NOMO-1 treated with dmso at 0.1 percent for 144 hours (cell line): ENCODE measurements around the gene PAK2.
"Not testable (repeated sequence)": the region's sequence is repeated elsewhere in the genome, so short reads cannot be mapped to it uniquely, and the experiment has no call there.

Experiments used
- DNase-seq: peaks from one replicate; lab custom pipeline; 2025; ENCODE audit not compliant: unreplicated experiment; lab: John Stamatoyannopoulos, UW

Gene PAK2

DNA sequence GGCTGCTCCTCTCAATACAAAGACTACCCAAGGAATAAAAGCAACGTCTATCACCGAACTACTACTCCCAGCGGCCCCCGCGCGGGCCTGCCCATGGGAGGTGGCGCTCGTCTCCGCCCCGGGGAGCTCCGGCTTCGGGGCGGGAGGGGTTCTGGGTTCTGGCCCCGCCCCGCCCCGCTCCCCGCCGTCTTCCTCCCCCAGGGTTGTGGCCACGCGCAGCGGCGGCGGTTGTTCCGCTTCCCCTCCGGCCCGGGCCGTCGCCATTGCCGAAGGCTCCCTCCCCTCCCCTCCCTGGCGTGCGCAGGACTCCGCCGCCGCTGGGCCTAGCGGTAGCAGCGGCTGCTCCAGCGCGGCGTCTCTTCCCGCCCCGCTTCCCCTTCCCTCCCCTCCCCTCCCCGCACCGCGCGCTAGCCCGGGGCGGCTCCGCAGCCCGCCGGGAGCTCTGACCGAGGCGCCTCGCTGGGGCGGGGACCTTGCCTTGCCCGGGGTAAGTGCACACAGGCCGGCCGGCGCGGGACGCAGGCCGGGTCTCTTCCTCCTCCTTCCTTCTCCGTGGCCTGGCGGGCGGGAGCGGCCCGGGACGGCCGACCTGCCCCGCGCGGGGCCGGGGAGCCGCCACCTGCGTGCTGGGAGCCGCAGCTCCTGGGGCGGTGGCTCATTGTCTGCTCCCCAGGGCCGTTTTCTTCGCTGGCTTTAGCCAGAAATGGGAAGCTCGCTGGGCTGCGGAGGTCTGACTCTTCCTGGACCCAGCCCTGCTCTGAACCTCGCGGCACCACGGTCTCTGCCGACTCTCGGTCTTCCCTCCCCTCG is at the start of gene PAK2:
TSS of gene PAK2 (plus strand) at position 187 of the 810 bp plus-strand sequence. CDS start 42,790 bp downstream, outside the sequence.
- DNase-seq = peak; percentile 97

DNA sequence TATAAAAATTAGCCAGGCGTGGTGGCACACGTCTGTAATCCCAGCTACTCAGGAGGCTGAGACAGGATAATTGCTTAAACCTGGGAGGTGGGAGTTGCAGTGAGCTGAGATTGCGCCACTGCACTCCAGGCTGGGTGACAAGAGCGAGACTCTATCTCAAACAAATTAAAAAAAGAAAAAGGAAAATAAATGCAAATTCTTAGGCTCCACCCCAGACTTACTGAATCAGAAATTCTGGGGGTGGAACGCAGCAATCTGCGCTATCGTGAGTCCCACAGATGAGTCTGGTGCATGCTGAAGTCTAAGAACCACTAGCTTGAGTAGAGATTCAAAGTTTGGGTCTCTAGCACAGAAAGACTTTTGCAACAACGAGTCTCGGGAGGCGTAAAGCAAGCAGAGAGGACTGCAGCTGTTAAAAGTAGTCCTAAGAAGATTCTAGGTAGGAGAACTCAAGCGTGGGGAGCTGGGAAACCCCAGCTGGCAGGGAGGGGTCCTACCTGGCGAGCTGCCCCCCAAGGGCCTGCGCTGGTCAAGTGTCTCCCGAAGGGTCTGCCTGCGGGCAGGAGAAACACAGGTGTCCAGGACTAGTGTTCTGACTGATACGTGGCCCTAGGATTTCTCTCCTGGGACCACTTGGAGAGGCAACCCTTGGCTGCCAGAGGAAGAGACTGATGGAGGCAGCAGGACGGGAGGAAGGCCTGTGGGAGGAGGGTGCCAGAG is 49.6 kb upstream of the PAK2 start:
- DNase-seq = no peak

DNA sequence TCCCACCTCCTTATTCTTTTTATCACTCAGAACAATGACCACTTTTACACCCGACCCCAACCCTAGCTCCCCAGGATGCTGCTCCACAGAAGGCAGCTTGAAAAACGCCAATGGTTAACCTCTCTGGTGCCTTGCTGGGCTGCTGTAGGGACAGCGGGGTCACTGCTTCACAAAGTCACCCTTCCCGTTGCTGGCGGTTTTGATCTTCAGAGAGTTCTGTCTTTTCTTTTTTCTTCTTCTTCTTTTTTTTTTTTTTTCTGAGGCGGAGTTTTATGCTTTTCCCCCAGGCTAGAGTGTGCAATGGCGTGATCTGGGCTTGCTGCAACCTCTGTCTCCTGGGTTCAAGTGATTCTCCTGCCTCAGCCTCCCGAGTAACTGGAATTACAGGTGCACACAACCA is 48.3 kb upstream of the PAK2 start:
- DNase-seq = peak; percentile 27

DNA sequence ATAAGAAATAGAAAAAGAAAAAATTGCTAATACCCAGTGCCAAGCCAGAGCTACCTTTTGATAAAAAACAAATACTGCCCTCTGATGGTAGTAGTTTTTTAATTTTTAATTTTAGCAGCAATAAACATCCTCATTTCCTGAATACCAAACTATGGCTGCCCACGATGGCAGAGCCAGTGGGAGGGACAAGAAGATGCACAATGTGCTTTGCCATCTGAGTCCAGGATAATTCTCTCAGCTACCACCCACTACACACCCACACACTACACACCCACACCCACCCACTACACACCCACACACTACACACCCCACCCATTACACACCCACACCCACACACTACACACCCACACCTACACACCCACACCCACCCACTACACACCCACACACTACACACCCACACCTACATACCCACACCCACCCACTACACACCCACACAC is 45.4 kb upstream of the PAK2 start:
- DNase-seq = peak; percentile 23

DNA sequence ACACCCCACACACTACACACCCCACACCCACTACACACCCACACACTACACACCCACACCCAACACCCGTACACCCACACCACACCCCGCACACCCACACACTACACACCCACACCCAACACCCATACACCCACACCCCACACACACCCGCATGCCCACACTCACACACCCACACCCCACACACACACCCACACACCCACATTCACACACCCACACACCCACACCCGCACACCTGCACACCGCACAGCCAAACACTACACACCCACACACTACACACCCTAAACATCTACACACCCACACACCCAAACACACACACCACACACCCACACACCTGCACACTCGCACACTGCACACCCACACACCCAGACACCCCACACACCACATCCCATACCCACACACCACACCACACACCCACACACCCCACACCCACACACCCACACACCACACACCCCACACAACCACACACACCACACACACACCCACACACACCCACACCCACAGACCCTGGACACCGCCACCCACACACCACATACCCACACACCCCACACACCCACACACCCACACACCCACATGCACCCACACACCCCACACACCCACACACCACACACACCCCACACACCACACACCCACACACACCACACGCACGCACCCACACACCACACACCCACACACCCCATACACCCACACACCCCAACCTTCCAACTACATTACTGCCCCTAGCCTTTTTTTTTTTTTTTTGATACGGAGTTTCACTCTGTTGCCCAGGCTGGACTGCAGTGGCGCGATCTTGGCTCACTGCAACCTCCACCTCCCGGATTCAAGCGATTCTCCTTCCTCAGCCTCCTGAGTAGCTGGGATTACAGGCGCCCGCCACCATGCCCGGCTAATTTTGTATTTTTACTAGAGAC is 44.5 kb upstream of the PAK2 start:
- DNase-seq = no peak

DNA sequence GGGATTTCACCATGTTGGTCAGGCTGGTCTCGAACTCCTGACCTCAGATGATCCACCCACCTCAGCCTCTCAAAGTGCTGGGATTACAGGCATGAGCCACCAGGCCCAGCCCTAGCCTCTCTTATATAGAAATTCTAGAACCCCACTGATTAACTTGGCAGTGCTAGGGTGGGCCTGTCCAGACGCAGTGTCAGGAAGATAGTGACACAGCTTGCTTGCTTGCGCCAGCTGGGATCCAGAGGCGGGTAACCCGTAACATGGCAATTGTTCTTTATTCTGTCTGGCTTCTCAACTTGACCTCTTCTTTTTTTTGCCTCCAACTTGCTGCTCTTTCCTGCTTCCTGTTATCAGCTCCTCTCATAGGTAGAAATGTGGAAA is 43.8 kb upstream of the PAK2 start:
- DNase-seq = no peak

- DNase-seq = no peak
Observed at GRCh38 chr3:196697270-196697669, 42.4 kb upstream of the PAK2 start.

GRCh38 chr3:196699749-196700148 is 39.9 kb upstream of the PAK2 start:
- no peak for DNase-seq

DNA sequence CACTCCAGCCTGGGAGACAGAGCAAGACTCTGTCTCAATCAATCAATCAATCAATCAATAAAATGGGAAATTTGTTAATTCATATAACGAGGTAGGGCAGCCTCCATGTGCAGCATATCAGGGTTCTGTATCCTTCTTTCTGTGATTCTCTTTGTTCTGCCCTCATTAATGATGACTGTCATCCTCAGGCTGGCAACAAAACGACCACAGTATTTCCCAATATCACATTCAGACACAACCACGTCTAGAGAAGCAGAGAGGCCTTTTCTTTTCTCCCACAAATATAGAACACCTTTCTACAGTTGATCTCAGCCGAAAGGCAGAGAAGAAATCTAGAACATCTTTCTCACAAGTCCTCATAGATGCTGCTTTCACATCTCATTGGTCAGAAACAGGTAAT is 38.9 kb upstream of the PAK2 start:
- peak; percentile 22 for DNase-seq

DNA sequence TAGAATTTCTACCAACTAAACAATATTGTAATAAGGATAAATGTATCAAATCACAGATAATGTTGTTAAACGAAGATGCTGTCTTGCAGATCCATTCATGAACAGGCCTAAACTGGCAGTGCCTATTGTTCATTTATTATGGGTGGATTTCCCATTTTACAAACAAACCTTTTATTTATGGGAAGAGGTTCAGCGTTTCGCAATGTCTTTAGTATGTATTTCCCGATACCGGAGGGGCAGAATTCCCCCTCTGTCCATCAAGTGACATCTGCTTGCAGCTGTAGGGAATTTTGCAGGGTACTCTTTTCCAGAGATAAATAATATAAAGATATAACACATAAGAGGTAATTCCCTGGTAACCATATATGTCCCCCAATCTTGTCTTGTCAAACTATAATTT is 33.3 kb upstream of the PAK2 start:
- DNase-seq = no peak

- peak; percentile 41 for DNase-seq
Observed at GRCh38 chr3:196706731-196707130, 32.9 kb upstream of the PAK2 start.

DNA sequence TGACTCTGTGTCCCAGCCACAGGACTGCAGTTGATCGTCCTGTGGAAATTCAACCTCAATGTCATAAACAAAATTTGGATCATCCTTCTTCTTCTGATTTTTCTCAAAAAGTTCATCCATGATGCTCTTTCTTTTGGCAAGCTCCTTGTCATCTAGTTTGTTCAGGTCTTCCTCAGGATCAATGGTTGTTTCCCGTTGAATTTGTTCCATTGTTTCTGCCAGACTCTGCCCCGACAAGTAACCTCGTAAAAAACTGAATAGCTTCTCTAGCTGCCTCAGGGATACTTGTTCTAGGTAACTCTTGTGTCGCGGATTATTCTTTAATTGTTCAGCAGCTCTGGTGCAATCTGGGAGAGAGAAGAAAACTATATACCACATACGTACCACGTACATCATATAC is 32.1 kb upstream of the PAK2 start:
- DNase-seq = no peak

- DNase-seq = no peak
Observed at GRCh38 chr3:196708467-196708866, 31.2 kb upstream of the PAK2 start.

DNA sequence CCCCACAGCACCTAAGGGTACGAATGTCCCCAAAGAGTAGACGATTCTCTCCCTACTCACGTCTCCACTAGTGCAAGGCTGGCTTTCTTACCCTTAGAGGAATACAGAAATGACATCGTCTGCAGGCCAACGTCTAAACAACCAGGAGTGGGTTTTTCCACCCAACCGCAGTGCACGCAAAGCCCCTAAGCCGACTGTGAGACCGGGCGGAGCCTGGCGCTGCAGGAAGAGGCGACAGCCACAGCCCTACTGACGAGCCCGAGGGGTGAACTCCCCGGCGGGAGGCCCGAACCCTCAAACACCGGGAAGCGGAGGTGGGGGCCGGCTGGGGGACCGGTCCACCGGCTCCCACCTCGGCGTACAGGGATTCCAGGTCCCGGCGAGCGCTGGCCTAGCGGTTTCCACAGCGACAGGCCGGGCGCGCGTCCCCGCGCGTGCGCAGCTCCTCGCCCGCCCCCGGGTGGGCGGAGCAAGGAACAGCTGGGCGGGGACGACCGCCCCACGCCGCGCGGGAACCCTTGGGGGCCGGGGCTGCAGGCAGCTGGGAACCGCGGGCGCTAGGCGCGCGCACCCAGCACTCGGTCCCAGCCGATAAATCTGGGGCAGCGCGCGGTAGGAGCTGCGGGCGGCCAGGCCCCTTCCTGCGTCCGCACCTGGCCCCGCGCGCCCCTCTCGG is 27.7 kb upstream of the PAK2 start, which contains the start of the genes CEP19 and PIGX:
TSS of gene CEP19 (minus strand) at position 413 of the 676 bp plus-strand sequence. CDS start 3,593 bp downstream, outside the sequence.
TSS of gene PIGX (plus strand) at position 540 of the 676 bp plus-strand sequence.
- DNase-seq = peak; percentile 87

- peak; percentile 39 for DNase-seq
Observed at GRCh38 chr3:196712514-196713413, 26.9 kb upstream of the PAK2 start.

DNA sequence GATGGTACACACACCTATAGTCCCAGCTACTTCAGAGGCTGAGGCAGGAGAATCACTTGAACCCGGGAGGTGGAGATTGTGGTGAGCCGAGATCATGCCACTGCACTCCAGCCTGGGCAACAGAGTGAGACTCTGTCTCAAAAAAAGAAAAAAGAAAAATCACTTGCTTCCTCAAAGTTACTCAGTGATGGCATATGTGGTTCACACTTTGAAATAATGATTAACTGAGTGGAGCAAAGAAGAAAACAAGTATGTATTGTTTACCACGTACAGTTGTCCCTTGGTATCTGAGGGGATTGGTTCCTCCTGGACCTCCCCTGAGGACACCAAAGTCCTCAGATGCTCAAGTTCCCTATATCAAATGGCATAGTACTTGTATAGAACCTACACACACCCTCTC is 22.5 kb upstream of the PAK2 start:
- not testable (repeated sequence) for DNase-seq

DNA sequence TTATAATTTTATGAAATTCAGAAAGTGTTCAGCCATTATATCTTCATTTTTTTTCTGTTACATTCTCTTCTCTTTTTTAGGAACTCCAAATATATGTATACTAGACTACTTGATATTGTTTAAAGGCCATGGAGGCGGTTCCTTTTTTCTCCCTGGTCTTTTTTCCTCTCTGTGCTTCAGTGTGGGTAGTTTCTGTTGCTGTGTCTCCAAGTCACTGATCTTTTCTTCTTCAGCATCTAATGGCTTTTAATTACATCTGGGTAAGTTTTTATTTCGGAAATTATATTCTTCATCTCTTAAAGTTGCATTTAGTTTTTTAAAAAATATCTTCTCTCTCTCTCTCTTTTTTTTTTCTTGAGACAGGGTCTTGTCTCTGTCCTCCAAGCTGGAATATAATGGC is 18.6 kb upstream of the PAK2 start:
- no peak for DNase-seq

GRCh38 chr3:196726788-196727675 is 12.6 kb upstream of the PAK2 start:
- DNase-seq = no peak

GRCh38 chr3:196735751-196736150 is 3.9 kb upstream of the PAK2 start:
- DNase-seq = no peak
